GM21786 (cell line): Measurements from ENCODE around the gene LYRM4.
"Not testable (repeated sequence)": the region's sequence is repeated elsewhere in the genome, so short reads cannot be mapped to it uniquely, and the experiment has no call there.

Experiments
- ATAC-seq: cut with Tn5 transposase; IDR thresholded peaks from one replicate; pipeline ENCODE4 v1.9.1; 2021; ENCODE audit not compliant: unreplicated experiment

The LYRM4 gene

GRCh38 chr6:5083813-5084359, 176.9 kb downstream of the LYRM4 start:
- ATAC-seq: no peak

- ATAC-seq: no peak
Measured at GRCh38 chr6:5083307-5083583, 177.5 kb downstream of the LYRM4 start.

- ATAC-seq: no peak
Measured at GRCh38 chr6:5082487-5083306, 178.1 kb downstream of the LYRM4 start.

- no peak for ATAC-seq
Measured at GRCh38 chr6:5081955-5082354, 178.8 kb downstream of the LYRM4 start.

GRCh38 chr6:5081182-5081581, 179.6 kb downstream of the LYRM4 start:
- no peak for ATAC-seq

- ATAC-seq: no peak
Measured at GRCh38 chr6:5080574-5080973, 180.2 kb downstream of the LYRM4 start.

GRCh38 chr6:5079692-5080091, 181.1 kb downstream of the LYRM4 start:
- no peak for ATAC-seq

- peak; percentile 58 for ATAC-seq
Measured at GRCh38 chr6:5078121-5078669, 182.6 kb downstream of the LYRM4 start.

GRCh38 chr6:5076931-5077330, 183.8 kb downstream of the LYRM4 start:
- ATAC-seq: no peak

GRCh38 chr6:5073992-5074391, 186.8 kb downstream of the LYRM4 start:
- ATAC-seq: no peak

GRCh38 chr6:5072440-5072839, 188.3 kb downstream of the LYRM4 start:
- ATAC-seq: peak; percentile 56

- ATAC-seq: no peak
Measured at GRCh38 chr6:5071216-5071615, 189.5 kb downstream of the LYRM4 start.

GRCh38 chr6:5068153-5068751, 192.5 kb downstream of the LYRM4 start:
- ATAC-seq: no peak

- no peak for ATAC-seq
Measured at GRCh38 chr6:5067305-5067704, 193.4 kb downstream of the LYRM4 start.

GRCh38 chr6:5066456-5067093, 194.2 kb downstream of the LYRM4 start:
- no peak for ATAC-seq

- no peak for ATAC-seq
Measured at GRCh38 chr6:5063617-5064016, 197.1 kb downstream of the LYRM4 start.

GRCh38 chr6:5061152-5061551, 199.6 kb downstream of the LYRM4 start:
- ATAC-seq: no peak

- ATAC-seq: not testable (repeated sequence)
Measured at GRCh38 chr6:5060439-5060838, 200.3 kb downstream of the LYRM4 start.

GRCh38 chr6:5059036-5059896, 201.5 kb downstream of the LYRM4 start:
- ATAC-seq: no peak
